HepG2 (cell line): ENCODE results near the gene CCDC85C. TPM values are rescaled to one million over a fixed set of nuclear protein-coding genes. Genes with fewer than 3 reads are reported as not detected.

Experiments
- AGO2 ChIP-seq: fragments of 200-400 bp; formaldehyde crosslinking; optimal IDR thresholded peaks from 2 replicates; pipeline ENCODE3; 2017; ENCODE audit warnings: mild to moderate bottlenecking, low read depth, low read length, moderate library complexity
- GATAD1 ChIP-seq: IDR thresholded peaks from 2 replicates; pipeline ENCODE4 v1.6.1; 2016; ENCODE audit warnings: missing genetic modification reagents, missing compliant biosample characterization
- HES4 ChIP-seq: sonication (generic); formaldehyde crosslinking; IDR thresholded peaks from 2 replicates; pipeline ENCODE4 v1.9.0; 2021; ENCODE audit warnings: mild to moderate bottlenecking, missing genetic modification reagents, borderline replicate concordance
- HNRNPL ChIP-seq: fragments of 200-400 bp; formaldehyde crosslinking; IDR thresholded peaks from 2 replicates; pipeline ENCODE4 v1.6.1; 2017; ENCODE audit warnings: mild to moderate bottlenecking, low read depth, low read length
- HOXA3 ChIP-seq: sonication (generic); formaldehyde crosslinking; IDR thresholded peaks from 2 replicates; pipeline ENCODE4 v1.5.0; 2020; ENCODE audit warnings: missing genetic modification reagents
- MAX ChIP-seq: IDR thresholded peaks from 2 replicates; pipeline ENCODE4 v1.6.1; 2012; ENCODE audit warnings: inconsistent platforms
- NFATC3 ChIP-seq: sonication (generic); formaldehyde crosslinking; IDR thresholded peaks from 2 replicates; pipeline ENCODE4 v1.5.1; 2020; ENCODE audit warnings: mild to moderate bottlenecking, missing genetic modification reagents
- REPIN1 ChIP-seq: sonication (generic); formaldehyde crosslinking; IDR thresholded peaks from 2 replicates; pipeline ENCODE4 v1.8.0; 2022; ENCODE audit warnings: missing genetic modification reagents, low read depth, mild to moderate bottlenecking, borderline replicate concordance
- SP4 ChIP-seq: sonication (generic); formaldehyde crosslinking; IDR thresholded peaks from 2 replicates; pipeline ENCODE4 v1.8.1; 2023; ENCODE audit warnings: mild to moderate bottlenecking, missing genetic modification reagents
- USF2 ChIP-seq, 2 experiments: sonication (generic) in 1 of 2; formaldehyde crosslinking in 1 of 2; IDR thresholded peaks; 2 replicates each; pipeline versions ENCODE4 v1.5.1 to v1.6.1; 2011 to 2020; ENCODE audit warnings: borderline replicate concordance in 1 of 2, low read depth in 1 of 2, low read length in 1 of 2, mild to moderate bottlenecking in 1 of 2, missing genetic modification reagents in 1 of 2, moderate library complexity in 1 of 2
- ZMYM4 ChIP-seq: sonication (generic); formaldehyde crosslinking; IDR thresholded peaks from 2 replicates; pipeline ENCODE4 v1.8.1; 2023; ENCODE audit warnings: mild to moderate bottlenecking, missing genetic modification reagents
- ZNF329 ChIP-seq: sonication (generic); formaldehyde crosslinking; IDR thresholded peaks from 2 replicates; pipeline ENCODE4 v1.9.0; 2021; ENCODE audit warnings: low read depth, mild to moderate bottlenecking, missing genetic modification reagents
- ZNF335 ChIP-seq: sonication (generic); formaldehyde crosslinking; IDR thresholded peaks from 2 replicates; pipeline ENCODE4 v1.4.0; 2020; ENCODE audit warnings: missing genetic modification reagents
- ZNF33B ChIP-seq: sonication (generic); formaldehyde crosslinking; IDR thresholded peaks from 2 replicates; pipeline ENCODE4 v1.5.1; 2020; ENCODE audit warnings: mild to moderate bottlenecking, missing genetic modification reagents
- ZSCAN22 ChIP-seq: sonication (generic); formaldehyde crosslinking; IDR thresholded peaks from 2 replicates; pipeline ENCODE4 v1.4.0; 2020; ENCODE audit warnings: mild to moderate bottlenecking, missing genetic modification reagents
- polyA plus RNA-seq, 8 experiments: library from polyadenylated mRNA; depleted of rRNA in 3 of 8; stranded (reverse) in 7 of 8; unstranded in 1 of 8; fragments of >200 nt; fragmentation: Illumina TruSeq in 4 of 8; extraction: Trizol in 4 of 8; gene quantifications; 2 replicates each; pipeline versions ENCODE4 v1.2.1 to v1.2.3, GENCODE V29; 2011 to 2016; ENCODE audit warnings: low read depth in 4 of 8, missing spikeins in 1 of 8, mixed read lengths in 1 of 8; ENCODE audit not compliant: insufficient read depth in 1 of 8
- total RNA-seq, 5 experiments: library from RNA; depleted of rRNA; stranded (reverse); fragments of >200 nt; fragmentation: Illumina TruSeq; extraction: Trizol; gene quantifications; 2 replicates each; pipeline ENCODE4 v1.2.3, GENCODE V29; 2016; ENCODE audit warnings: low read depth in 1 of 5
- TF ChIP-seq, protein P1 (sequence below): sonication (generic); formaldehyde crosslinking; IDR thresholded peaks from 2 replicates; pipeline ENCODE4 v1.9.0; 2022; ENCODE audit warnings: low read depth, missing genetic modification reagents
- TF ChIP-seq, protein P2 (sequence below): sonication (generic); formaldehyde crosslinking; IDR thresholded peaks from 2 replicates; pipeline ENCODE4 v1.4.0; 2020; ENCODE audit warnings: missing genetic modification reagents, borderline replicate concordance
- TF ChIP-seq, protein P3 (sequence below): sonication (generic); formaldehyde crosslinking; IDR thresholded peaks from 2 replicates; pipeline ENCODE4 v1.8.0; 2022; ENCODE audit warnings: missing genetic modification reagents, mild to moderate bottlenecking, inconsistent platforms, borderline replicate concordance

The CCDC85C gene
- total and polyA plus RNA-seq, 2 of the 13 experiments (the other 11 are each of a cell fraction or from before 2014, with no cell fraction given) = 18.8 to 43.8 TPM

- no peak for TF ChIP-seq USF2 (IDR thresholded peaks at IDR 0.05; ENCODE audit: low read depth, low read length)
- TF ChIP-seq USF2 (CRISPR knock-in tag; IDR thresholded peaks at IDR 0.05; ENCODE audit: borderline replicate concordance) = peak; percentile 64; the same call in 1 of the 2 replicates
- TF ChIP-seq ZMYM4 (CRISPR knock-in tag) = 0 out of 2 replicates have a peak, but pooled peaks have one; percentile 47
- TF ChIP-seq, protein P1, sequence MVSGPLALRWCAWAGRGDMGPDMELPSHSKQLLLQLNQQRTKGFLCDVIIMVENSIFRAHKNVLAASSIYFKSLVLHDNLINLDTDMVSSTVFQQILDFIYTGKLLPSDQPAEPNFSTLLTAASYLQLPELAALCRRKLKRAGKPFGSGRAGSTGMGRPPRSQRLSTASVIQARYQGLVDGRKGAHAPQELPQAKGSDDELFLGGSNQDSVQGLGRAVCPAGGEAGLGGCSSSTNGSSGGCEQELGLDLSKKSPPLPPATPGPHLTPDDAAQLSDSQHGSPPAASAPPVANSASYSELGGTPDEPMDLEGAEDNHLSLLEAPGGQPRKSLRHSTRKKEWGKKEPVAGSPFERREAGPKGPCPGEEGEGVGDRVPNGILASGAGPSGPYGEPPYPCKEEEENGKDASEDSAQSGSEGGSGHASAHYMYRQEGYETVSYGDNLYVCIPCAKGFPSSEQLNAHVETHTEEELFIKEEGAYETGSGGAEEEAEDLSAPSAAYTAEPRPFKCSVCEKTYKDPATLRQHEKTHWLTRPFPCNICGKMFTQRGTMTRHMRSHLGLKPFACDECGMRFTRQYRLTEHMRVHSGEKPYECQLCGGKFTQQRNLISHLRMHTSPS (CRISPR knock-in tag) = peak; percentile 98
- TF ChIP-seq, protein P2, sequence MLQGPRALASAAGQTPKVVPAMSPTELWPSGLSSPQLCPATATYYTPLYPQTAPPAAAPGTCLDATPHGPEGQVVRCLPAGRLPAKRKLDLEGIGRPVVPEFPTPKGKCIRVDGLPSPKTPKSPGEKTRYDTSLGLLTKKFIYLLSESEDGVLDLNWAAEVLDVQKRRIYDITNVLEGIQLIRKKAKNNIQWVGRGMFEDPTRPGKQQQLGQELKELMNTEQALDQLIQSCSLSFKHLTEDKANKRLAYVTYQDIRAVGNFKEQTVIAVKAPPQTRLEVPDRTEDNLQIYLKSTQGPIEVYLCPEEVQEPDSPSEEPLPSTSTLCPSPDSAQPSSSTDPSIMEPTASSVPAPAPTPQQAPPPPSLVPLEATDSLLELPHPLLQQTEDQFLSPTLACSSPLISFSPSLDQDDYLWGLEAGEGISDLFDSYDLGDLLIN (CRISPR knock-in tag) = no peak
- peak; percentile 86 for TF ChIP-seq MAX
- peak; percentile 51; the same call in 1 of the 2 replicates for TF ChIP-seq SP4
- peak; percentile 75; the same call in 1 of the 2 replicates for TF ChIP-seq REPIN1 (CRISPR knock-in tag)
- no peak for TF ChIP-seq ZNF335 (CRISPR knock-in tag)
- peak; percentile 99 for TF ChIP-seq HNRNPL
- peak; percentile 13; the same call in 1 of the 2 replicates for TF ChIP-seq HES4 (CRISPR knock-in tag)
- peak; percentile 70; the same call in 1 of the 2 replicates for TF ChIP-seq ZNF33B (CRISPR knock-in tag)
- peak; percentile 46 for TF ChIP-seq AGO2
- TF ChIP-seq, protein P3, sequence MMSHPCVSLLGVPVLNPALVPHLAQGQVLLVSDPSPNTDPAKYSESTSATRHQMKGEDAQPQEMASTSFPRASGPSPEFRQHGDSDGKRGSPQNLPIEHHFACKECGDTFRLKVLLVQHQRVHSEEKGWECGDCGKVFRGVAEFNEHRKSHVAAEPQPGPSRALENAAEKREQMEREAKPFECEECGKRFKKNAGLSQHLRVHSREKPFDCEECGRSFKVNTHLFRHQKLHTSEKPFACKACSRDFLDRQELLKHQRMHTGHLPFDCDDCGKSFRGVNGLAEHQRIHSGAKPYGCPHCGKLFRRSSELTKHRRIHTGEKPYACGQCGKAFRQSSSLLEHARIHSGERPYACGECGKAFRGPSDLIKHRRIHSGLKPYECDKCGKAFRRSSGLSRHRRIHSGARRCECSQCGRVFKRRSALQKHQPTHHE (CRISPR knock-in tag) = no peak
- no peak for TF ChIP-seq ZNF329 (CRISPR knock-in tag)
- peak; percentile 49; the same call in 1 of the 2 replicates for TF ChIP-seq GATAD1 (CRISPR knock-in tag)
- TF ChIP-seq HOXA3 (CRISPR knock-in tag) = peak; percentile 67
- no peak for TF ChIP-seq NFATC3
- TF ChIP-seq ZSCAN22 (CRISPR knock-in tag) = no peak
Measured at GRCh38 chr14:99566390-99567354, 37.3 kb downstream of the CCDC85C start (continued).
